Activated CD8-positive, alpha-beta T cell treated with anti-CD3 and anti-CD28 coated beads, Interleukin-2, amount 10 ng/mL, durations not matched to agents 7 days and 5 days (primary cell): Measurements from ENCODE around the gene SYNGR1. TPM values are rescaled to one million over a fixed set of nuclear protein-coding genes. Genes with fewer than 3 reads are reported as not detected.
A peak's percentile ranks its signal among the peaks of the same experiment; 100 is the strongest.

Experiments used
- ATAC-seq: fragments of 150-1000 bp; cut with Tn5 transposase; one replicate; pipeline ENCODE4 v1.10.0; 2021; ENCODE audit warnings: moderate library complexity
- CTCF ChIA-PET: fragments of 350-600 bp; sonication (Branson Sonifier 250); formaldehyde crosslinking; loops from one replicate; lab custom pipeline; 2021; ENCODE audit warnings: antibody characterized with exemption; lab: Charles Lee
- POLR2A ChIA-PET: fragments of 350-600 bp; sonication (Branson Sonifier 250); formaldehyde crosslinking; loops from one replicate; lab custom pipeline; 2021; ENCODE audit warnings: antibody characterized with exemption; lab: Charles Lee
- DNase-seq: peaks from one replicate; pipeline ENCODE4 v3.0.0-alpha.2; 2020
- H3K27ac Mint-ChIP-seq: one replicate; pipeline ENCODE4 v1.8.0; 2021; ENCODE audit warnings: mild to moderate bottlenecking, mixed read lengths
- H3K27me3 Mint-ChIP-seq: one replicate; pipeline ENCODE4 v1.8.0; 2021; ENCODE audit warnings: low read depth, mixed read lengths
- H3K36me3 Mint-ChIP-seq: one replicate; pipeline ENCODE4 v1.8.0; 2021; ENCODE audit warnings: low read depth, mixed read lengths
- H3K4me1 Mint-ChIP-seq: one replicate; pipeline ENCODE4 v1.8.0; 2021; ENCODE audit warnings: low read depth, mixed read lengths
- H3K4me3 Mint-ChIP-seq: one replicate; pipeline ENCODE4 v1.8.0; 2021; ENCODE audit warnings: mild to moderate bottlenecking, mixed read lengths
- H3K9me3 Mint-ChIP-seq: one replicate; pipeline ENCODE4 v1.8.0; 2022; ENCODE audit warnings: mixed read lengths; ENCODE audit not compliant: insufficient read depth
- total RNA-seq, 2 experiments: library from RNA; stranded (reverse); gene quantifications; one replicate each; pipeline ENCODE4 v1.2.3, GENCODE V29; 2021

Gene SYNGR1
- total RNA-seq, 2 experiments from 2014 or later = 0.24 to 0.37 TPM

DNA sequence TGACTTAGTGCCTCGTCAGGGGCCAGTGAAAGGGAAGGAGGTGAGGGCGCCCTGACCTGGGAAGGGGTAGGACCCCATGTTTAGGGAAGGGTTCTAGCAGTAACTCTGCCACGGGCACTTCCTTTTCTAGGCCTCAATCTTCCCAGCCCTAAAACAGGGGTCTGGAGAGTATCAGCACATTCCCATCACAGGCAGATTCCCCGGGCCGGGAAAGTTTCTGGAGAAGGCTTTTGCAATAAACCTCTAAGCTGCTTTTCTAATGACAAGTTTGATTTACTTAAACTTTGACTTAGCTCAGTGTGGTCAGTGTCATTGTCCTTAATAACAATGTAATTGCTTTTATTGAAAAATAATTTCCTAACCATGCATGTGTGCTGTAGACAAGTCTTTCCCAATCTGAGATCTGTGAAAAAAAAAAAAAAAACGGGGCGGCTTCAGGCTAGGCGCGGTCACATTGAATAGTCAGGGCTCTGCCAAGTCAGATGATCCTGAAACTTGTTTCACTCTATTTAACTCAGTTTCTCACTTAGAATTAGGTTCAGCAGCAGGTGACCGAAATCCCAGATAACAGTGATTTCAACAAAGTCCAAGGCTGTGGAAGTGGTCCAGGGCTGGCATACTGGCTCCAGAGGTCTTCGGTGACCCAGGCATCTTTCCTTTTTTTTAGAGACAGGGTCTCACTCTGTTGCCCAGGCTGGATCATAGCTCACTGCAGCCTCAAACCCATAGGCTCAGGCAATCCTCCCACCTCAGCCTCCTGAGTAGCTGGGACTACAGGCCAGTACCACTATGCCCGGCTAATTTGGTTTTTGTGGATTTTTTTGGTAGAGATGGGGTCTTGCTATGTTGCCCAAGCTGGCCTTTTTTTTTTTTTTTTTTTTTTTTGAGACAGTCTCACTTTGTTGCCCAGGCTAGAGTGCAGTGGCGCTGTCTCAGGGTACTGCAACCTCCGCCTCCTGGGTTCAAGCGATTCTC, 30.3 kb downstream of the SYNGR1 start:
- ATAC-seq = no peak
- CTCF ChIA-PET = interaction anchor here (0.7 to 1.7 kb wide), 2 partner anchors 8 to 37 kb away, joined by 3 to 4 read pairs; no protein-coding TSS in a partner anchor
- Mint-ChIP-seq H3K4me1 (no peaks in the 10 kb centered on the region), H3K27ac (no peak overlapping the region), H3K9me3 (no peaks in the 10 kb centered on the region), H3K27me3 (no peaks in the 10 kb centered on the region), H3K4me3 (no peak overlapping the region), H3K36me3 (no peaks in the 10 kb centered on the region)
- no peak for DNase-seq
- POLR2A ChIA-PET = no interaction called here

DNA sequence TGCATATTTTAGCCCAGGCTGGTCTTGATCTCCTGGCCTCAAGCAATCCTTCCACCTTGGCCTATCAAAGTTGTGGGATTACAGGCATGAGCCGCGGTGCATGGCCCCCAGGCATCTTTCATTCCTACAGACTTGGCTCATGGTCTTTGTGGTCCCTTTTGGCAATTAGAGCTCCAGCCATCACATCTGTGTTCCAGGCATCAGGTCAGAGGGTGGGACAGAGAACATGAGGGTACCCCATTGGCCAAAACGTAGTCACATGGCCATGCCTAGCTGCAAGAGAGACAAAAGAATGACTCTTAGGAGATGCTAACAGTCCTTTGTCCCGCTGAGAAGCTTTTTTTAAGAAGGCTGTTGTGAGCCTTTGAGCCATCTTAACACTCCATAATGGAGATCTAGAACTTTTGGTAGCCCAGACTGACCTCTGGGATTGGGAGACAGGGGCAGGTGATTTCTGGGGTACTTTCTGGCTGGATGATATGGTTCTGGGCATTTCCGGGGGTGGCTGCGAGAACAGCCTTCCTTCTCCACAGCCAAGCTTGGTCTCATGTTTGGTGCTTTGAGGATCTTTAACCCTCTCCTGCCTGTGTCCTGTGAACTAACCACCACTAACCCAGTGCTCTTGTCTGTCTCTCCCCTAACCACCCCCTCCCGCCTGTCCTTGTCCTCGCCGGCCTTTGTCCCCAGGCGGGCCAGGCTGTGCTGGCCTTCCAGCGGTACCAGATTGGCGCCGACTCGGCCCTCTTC, 31.4 kb downstream of the SYNGR1 start:
- no peaks in the 10 kb centered on the region for H3K4me1 Mint-ChIP-seq
- H3K9me3 Mint-ChIP-seq = no peaks in the 10 kb centered on the region
- ATAC-seq (no peak), DNase-seq (no peak)
- H3K4me3 Mint-ChIP-seq = no peak overlapping the region
- POLR2A ChIA-PET = interaction anchor here (1.0 kb wide), 1 partner anchor 139 kb away, joined by 3 read pairs; the partner anchor contains the start of gene ATF4
- H3K36me3 Mint-ChIP-seq = no peaks in the 10 kb centered on the region
- no peaks in the 10 kb centered on the region for H3K27me3 Mint-ChIP-seq
- no peak overlapping the region for H3K27ac Mint-ChIP-seq
- CTCF ChIA-PET = interaction anchor here (1.7 kb wide), 1 partner anchor 38 kb away, joined by 4 read pairs; no protein-coding TSS in a partner anchor

DNA sequence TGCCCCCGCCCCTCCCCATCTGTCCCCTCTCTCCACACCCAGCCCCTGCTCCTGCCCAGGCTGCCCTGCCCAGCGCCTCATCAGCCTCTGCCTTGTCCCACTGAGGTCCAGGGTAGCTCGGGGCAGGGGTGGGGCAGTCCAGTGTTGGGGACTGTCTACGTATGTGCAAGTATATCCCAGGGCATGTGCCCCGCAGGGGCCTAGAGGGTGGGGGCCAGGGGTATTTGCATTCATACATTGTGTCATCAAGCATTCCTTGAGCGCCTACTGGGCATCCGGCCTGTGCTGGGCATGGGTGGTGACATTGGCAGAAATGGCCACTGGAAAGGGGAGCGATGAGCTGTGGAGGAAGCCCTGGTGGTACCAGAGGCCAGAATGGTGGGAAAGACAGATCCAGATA, 32.1 kb downstream of the SYNGR1 start:
- Mint-ChIP-seq H3K36me3 (no peaks in the 10 kb centered on the region), H3K4me3 (no peak overlapping the region), H3K27ac (no peak overlapping the region), H3K27me3 (peaks cover under 1% of the 10 kb centered on the region), H3K9me3 (no peaks in the 10 kb centered on the region), H3K4me1 (peaks cover 1% of the 10 kb centered on the region)
- ChIA-PET CTCF (no interaction called here), POLR2A (interaction anchor here (1.0 kb wide), 1 partner anchor 138 kb away, joined by 3 read pairs; the partner anchor contains the start of gene ATF4)
- DNase-seq (no peak), ATAC-seq (no peak)

- H3K4me3 Mint-ChIP-seq = no peak overlapping the region
- H3K4me1 Mint-ChIP-seq = peaks cover 6% of the 10 kb centered on the region
- no peaks in the 10 kb centered on the region for H3K9me3 Mint-ChIP-seq
- ATAC-seq = no peak
- H3K36me3 Mint-ChIP-seq = no peaks in the 10 kb centered on the region
- DNase-seq = no peak
- ChIA-PET CTCF (no interaction called here), POLR2A (no interaction called here)
- peaks cover 5% of the 10 kb centered on the region for H3K27me3 Mint-ChIP-seq
- no peak overlapping the region for H3K27ac Mint-ChIP-seq
Measured at GRCh38 chr22:39382410-39382809, 32.6 kb downstream of the SYNGR1 start.

DNA sequence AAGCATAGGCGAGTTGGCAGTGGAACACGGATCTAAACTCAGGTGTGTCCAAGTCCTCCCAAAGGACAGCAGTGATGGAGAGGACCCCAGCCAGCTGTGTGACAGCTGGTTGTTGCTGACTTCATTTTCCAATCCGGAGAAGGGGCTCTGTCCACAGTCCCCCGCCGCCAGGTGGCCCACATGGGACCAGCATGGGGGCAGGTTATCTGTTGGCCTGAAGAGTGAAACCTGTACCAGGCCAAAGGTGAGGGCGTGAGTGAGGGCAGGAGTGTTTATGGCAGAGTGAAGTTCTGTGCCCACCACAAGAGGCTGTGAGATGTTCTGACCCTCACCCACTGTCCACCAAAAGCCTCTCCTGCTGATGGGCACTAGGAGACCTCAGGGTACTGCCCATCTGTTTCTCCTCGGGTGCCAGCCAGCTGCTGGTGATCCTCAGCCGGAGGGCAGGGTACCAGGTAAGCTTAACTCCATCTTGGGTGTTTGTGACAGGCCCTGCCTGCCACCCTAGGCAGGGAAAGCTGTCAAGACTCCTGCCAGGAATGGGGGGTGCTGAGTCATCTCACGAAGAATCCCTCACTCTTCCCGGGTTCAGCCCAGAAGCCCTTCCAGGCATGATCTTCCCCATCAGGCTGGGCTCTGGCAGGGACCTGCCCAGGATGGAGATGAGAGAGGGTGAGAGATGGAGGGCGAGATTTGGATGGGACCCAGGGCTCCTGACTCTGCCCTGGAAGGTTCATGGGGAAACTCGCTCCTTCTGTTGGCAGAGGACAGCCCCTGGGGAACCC, 34.2 kb downstream of the SYNGR1 start:
- peaks cover 6% of the 10 kb centered on the region for H3K27me3 Mint-ChIP-seq

DNA sequence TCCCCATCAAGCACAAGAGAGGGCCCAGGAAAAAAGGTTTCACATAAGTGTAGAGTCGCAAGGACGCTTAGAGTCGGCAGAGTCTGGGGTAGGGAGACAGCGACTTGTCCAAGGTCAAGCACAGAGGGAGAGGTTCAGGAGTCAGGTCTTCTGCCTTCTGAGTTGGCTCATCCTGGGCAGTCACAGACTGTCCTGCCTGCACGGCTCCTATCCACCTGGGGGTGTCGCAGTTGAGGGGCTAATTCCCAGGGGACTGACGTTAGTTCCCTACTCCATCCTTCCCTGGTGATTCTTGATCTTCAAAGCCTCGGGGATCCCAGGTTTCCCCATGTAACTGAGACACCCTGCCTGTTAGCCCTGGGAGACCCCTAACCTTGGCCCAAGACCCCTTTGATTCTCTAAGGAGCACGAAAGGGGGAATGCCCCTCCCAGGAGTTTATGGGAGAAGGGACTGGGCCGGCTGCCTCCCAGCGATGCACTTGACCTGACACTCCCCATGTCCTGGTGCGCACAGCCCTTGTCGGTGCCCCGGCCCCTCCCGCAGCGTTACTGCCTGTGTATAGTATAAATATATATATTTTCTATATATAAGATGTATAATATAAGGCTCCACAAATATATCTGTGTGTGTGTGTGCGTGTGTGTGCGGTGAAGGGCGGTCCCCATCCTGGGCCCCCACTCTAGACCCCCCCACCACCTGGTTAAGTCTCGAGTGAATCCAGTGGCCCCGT, 35.1 kb downstream of the SYNGR1 start:
- no peak overlapping the region for H3K4me3 Mint-ChIP-seq
- ChIA-PET CTCF (no interaction called here), POLR2A (no interaction called here)
- H3K36me3 Mint-ChIP-seq = no peaks in the 10 kb centered on the region
- no peak overlapping the region for H3K27ac Mint-ChIP-seq
- DNase-seq = no peak
- no peaks in the 10 kb centered on the region for H3K9me3 Mint-ChIP-seq
- H3K4me1 Mint-ChIP-seq = peaks cover 13% of the 10 kb centered on the region
- H3K27me3 Mint-ChIP-seq = peaks cover 6% of the 10 kb centered on the region
- ATAC-seq = no peak

More for the DNA sequence above, 34.2 kb downstream of the SYNGR1 start:
- Mint-ChIP-seq H3K27ac (no peak overlapping the region), H3K36me3 (no peaks in the 10 kb centered on the region), H3K4me3 (no peak overlapping the region), H3K9me3 (no peaks in the 10 kb centered on the region), H3K4me1 (peaks cover 12% of the 10 kb centered on the region)
- DNase-seq (no peak), ATAC-seq (no peak)
- ChIA-PET POLR2A (no interaction called here), CTCF (no interaction called here)

GRCh38 chr22:39388261-39389011, 38.6 kb downstream of the SYNGR1 start:
- Mint-ChIP-seq H3K9me3 (no peaks in the 10 kb centered on the region), H3K27ac (peak overlapping the region; percentile 90), H3K36me3 (no peaks in the 10 kb centered on the region), H3K4me1 (peaks cover 13% of the 10 kb centered on the region), H3K4me3 (peak overlapping the region; percentile 74), H3K27me3 (peaks cover 6% of the 10 kb centered on the region)
- CTCF ChIA-PET = interaction anchor here (0.6 to 1.7 kb wide), 4 partner anchors 8 to 105 kb away, joined by 3 to 6 read pairs (median 4); partner anchors contain the start of gene TAB1
- POLR2A ChIA-PET = interaction anchor here (1.2 kb wide), 1 partner anchor 24 kb away, joined by 3 read pairs; no protein-coding TSS in a partner anchor
- ATAC-seq (peak; percentile 87), DNase-seq (peak; percentile 88)

DNA sequence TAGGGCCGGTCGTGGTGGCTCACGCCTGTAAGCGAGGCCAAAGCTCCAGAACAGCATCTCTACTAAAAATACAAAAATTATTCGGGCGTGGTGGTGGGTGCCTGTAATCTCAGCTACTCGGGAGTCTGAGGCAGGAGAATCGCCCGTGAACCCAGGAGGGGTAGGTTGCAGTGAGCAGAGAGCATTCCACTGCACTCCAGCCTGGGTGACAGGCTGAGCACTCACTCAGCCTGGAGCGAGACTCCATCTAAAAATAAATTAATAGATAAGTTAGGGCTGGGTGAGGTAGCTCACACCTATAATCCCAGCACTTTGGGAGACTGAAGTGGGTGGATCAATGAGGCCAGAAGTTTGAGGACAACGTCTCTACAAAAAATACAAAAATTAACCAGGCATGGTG, 39.6 kb downstream of the SYNGR1 start:
- ChIA-PET CTCF (interaction anchor here (1.6 to 1.7 kb wide), 2 partner anchors 10 to 58 kb away, joined by 4 to 6 read pairs; partner anchors contain the start of gene TAB1), POLR2A (interaction anchor here (0.8 to 1.2 kb wide), 2 partner anchors 23 to 70 kb away, joined by 3 read pairs; partner anchors contain the start of gene RPL3)
- Mint-ChIP-seq H3K9me3 (no peaks in the 10 kb centered on the region), H3K27ac (no peak overlapping the region), H3K36me3 (no peaks in the 10 kb centered on the region), H3K27me3 (peaks cover 6% of the 10 kb centered on the region), H3K4me1 (peaks cover 13% of the 10 kb centered on the region), H3K4me3 (no peak overlapping the region)
- no peak for ATAC-seq
- DNase-seq = no peak

DNA sequence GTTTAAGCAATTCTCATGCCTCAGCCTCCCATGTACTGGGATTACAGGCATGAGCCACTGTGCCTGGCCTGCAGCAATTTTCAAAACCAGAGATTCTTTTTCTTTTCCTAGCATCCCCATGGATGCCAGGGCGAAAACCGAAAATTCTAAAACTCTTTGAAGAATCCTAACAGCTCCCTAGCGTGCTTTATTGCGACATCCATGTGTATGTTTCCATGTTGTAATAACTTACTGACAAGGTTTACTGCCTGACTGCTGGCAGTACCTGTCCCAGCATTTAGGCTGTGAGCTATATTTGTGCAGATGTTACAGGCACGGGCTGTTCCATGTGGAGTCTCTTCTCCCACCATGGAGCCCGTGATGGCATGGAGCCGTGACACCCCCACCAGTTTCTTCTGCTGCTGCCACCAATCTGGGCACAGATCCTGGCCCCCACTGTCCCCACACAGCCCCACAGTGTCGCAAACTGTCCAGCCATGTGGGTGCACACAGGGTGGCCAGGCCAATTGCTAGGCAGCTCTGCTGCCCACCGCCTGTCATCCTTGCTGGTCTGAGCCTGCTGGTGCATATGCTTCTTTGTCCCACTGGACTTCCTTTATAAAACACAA, 42.7 kb downstream of the SYNGR1 start:
- no peak for DNase-seq
- ATAC-seq = no peak
- Mint-ChIP-seq H3K9me3 (no peaks in the 10 kb centered on the region), H3K4me1 (peaks cover 7% of the 10 kb centered on the region), H3K4me3 (no peak overlapping the region), H3K27ac (no peak overlapping the region), H3K36me3 (no peaks in the 10 kb centered on the region), H3K27me3 (peaks cover under 1% of the 10 kb centered on the region)
- CTCF ChIA-PET = interaction anchor here (1.5 to 1.8 kb wide), 2 partner anchors 49 kb away, joined by 4 to 5 read pairs; no protein-coding TSS in a partner anchor
- POLR2A ChIA-PET = interaction anchor here (0.5 to 0.9 kb wide), 2 partner anchors 79 to 308 kb away, joined by 3 read pairs; no protein-coding TSS in a partner anchor
